ENCODE data around the gene CZIB.

Gene CZIB

DNA sequence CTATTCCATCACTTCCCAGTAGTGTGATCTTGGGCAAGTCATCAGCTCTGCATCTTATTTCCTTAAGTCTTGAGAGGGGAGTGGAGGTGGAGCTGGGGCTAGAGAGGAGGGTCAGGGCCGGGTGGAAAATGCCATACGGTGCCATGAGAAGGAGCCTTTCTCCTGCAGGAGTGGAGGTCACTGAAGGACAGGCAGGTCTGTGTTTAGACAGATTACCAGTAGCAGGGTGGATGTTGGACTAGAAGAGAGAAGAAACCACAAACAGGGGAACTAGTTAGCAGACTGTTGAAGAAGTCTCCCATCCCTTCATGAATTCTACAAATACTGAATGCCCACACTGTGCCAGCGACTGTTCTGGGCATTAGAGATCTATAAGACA, 37.7 kb downstream of the CZIB start:
- Histone ChIP-seq H3K27ac (ENCODE audit: low read length) (no peak overlapping the region), H3K9me2 (replicated peaks; ENCODE audit: insufficient read depth, low read length) (no peaks in the 10 kb centered on the region), H3K9me3 (replicated peaks; ENCODE audit: insufficient read depth, low read length) (no peaks in the 10 kb centered on the region), H3K79me2 (ENCODE audit: low read length) (no peaks in the 10 kb centered on the region), H4K20me1 (ENCODE audit: insufficient read depth, low read length) (no peaks in the 10 kb centered on the region), H3K9ac (ENCODE audit: low read length) (no peak overlapping the region), H3K4me1 (ENCODE audit: low read length) (no peaks in the 10 kb centered on the region), H3K4me3 (ENCODE audit: low read length) (no peak overlapping the region), H3K36me3 (replicated peaks; ENCODE audit: insufficient read depth, low read length) (no peaks in the 10 kb centered on the region), H2AFZ (ENCODE audit: low read length) (no peak overlapping the region), H3F3A (ENCODE audit: insufficient read depth, low read length) (no peaks in the 10 kb centered on the region), H3K27me3 (replicated peaks; ENCODE audit: insufficient read depth, low read length) (peaks cover 7% of the 10 kb centered on the region; the same call in 1 of the 2 replicates), H3K4me2 (ENCODE audit: low read depth, low read length) (no peak overlapping the region)
- no peak for DNase-seq
- TF ChIP-seq, protein P1, sequence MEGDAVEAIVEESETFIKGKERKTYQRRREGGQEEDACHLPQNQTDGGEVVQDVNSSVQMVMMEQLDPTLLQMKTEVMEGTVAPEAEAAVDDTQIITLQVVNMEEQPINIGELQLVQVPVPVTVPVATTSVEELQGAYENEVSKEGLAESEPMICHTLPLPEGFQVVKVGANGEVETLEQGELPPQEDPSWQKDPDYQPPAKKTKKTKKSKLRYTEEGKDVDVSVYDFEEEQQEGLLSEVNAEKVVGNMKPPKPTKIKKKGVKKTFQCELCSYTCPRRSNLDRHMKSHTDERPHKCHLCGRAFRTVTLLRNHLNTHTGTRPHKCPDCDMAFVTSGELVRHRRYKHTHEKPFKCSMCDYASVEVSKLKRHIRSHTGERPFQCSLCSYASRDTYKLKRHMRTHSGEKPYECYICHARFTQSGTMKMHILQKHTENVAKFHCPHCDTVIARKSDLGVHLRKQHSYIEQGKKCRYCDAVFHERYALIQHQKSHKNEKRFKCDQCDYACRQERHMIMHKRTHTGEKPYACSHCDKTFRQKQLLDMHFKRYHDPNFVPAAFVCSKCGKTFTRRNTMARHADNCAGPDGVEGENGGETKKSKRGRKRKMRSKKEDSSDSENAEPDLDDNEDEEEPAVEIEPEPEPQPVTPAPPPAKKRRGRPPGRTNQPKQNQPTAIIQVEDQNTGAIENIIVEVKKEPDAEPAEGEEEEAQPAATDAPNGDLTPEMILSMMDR (IDR thresholded peaks at IDR 0.05; ENCODE audit: low read length) = no peak
- no peak for TF ChIP-seq EZH2 (optimal IDR thresholded peaks at IDR 0.05; ENCODE audit: low read depth, low read length)
- no peak for TF ChIP-seq EZH2phosphoT487 (IDR thresholded peaks at IDR 0.05; ENCODE audit: low read length)

DNA sequence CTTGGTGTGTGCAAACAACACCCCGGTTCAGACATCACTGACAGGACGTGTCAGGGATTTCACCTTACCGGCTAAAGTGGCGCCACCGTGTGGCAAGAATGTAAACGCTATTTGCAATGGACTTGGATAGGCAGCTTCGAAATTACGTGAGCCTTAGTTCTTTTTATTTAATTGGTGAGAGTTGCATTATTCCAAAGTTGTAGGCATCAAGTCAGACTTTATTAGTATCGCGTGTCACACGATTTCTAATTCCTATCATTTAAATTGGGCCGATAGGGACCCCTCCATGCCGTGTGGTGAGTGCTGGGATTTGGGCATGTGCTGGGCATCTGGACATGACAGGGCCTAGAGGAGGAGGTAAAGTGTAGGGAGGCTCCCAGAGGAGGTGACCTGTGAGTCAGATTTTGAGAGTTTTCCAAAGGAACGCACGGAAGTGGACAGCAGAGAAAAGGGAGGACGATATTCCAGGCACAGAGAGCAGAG, 38.3 kb downstream of the CZIB start:
- no peaks in the 10 kb centered on the region for H3K36me3 ChIP-seq (replicated peaks; ENCODE audit: insufficient read depth, low read length)
- H3K27me3 ChIP-seq (replicated peaks; ENCODE audit: insufficient read depth, low read length) = peaks cover 7% of the 10 kb centered on the region; the same call in 1 of the 2 replicates
- H3K4me2 ChIP-seq (ENCODE audit: low read depth, low read length) = peak overlapping the region; percentile 45; the same call in 1 of the 2 replicates
- no peaks in the 10 kb centered on the region for H3K9me2 ChIP-seq (replicated peaks; ENCODE audit: insufficient read depth, low read length)
- no peak overlapping the region for H3K4me3 ChIP-seq (ENCODE audit: low read length)
- H3K79me2 ChIP-seq (ENCODE audit: low read length) = no peaks in the 10 kb centered on the region
- no peaks in the 10 kb centered on the region for H3K9me3 ChIP-seq (replicated peaks; ENCODE audit: insufficient read depth, low read length)
- peak; percentile 82 for DNase-seq
- peak overlapping the region; percentile 69; the same call in 1 of the 2 replicates for H2AFZ ChIP-seq (ENCODE audit: low read length)
- TF ChIP-seq, protein P1 (IDR thresholded peaks at IDR 0.05; ENCODE audit: low read length) = peak; percentile 95
- TF ChIP-seq EZH2 (optimal IDR thresholded peaks at IDR 0.05; ENCODE audit: low read depth, low read length) (no peak), EZH2phosphoT487 (IDR thresholded peaks at IDR 0.05; ENCODE audit: low read length) (no peak)
- no peaks in the 10 kb centered on the region for H4K20me1 ChIP-seq (ENCODE audit: insufficient read depth, low read length)
- no peaks in the 10 kb centered on the region for H3K4me1 ChIP-seq (ENCODE audit: low read length)
- no peaks in the 10 kb centered on the region for H3F3A ChIP-seq (ENCODE audit: insufficient read depth, low read length)
- no peak overlapping the region for H3K27ac ChIP-seq (ENCODE audit: low read length)
- no peak overlapping the region for H3K9ac ChIP-seq (ENCODE audit: low read length)

DNA sequence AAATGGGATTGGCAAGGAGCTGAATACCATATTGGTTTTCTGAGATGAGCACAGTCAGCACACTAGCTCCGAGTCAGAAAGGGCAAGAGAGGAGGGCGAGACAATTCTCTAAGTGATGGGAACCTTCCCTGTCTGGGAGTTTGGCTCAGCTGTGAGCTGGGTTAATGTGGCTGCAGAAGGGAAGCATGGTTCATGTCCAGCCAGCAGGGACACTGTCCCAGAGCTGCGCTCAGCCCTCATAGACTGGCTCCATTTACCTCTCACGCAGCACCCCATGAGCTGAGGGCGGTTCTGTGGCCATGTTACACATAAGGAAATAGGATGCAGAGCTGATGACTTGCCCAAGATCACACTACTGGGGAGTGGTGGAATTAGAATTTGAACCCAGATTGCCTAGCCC, 39.5 kb downstream of the CZIB start:
- H3K36me3 ChIP-seq (replicated peaks; ENCODE audit: insufficient read depth, low read length) = no peaks in the 10 kb centered on the region
- no peak overlapping the region for H3K27ac ChIP-seq (ENCODE audit: low read length)
- no peak overlapping the region for H3K4me2 ChIP-seq (ENCODE audit: low read depth, low read length)
- peaks cover 7% of the 10 kb centered on the region; the same call in 1 of the 2 replicates for H3K27me3 ChIP-seq (replicated peaks; ENCODE audit: insufficient read depth, low read length)
- no peaks in the 10 kb centered on the region for H3K9me3 ChIP-seq (replicated peaks; ENCODE audit: insufficient read depth, low read length)
- H3F3A ChIP-seq (ENCODE audit: insufficient read depth, low read length) = no peaks in the 10 kb centered on the region
- no peak overlapping the region for H2AFZ ChIP-seq (ENCODE audit: low read length)
- no peak overlapping the region for H3K9ac ChIP-seq (ENCODE audit: low read length)
- no peaks in the 10 kb centered on the region for H4K20me1 ChIP-seq (ENCODE audit: insufficient read depth, low read length)
- H3K9me2 ChIP-seq (replicated peaks; ENCODE audit: insufficient read depth, low read length) = no peaks in the 10 kb centered on the region
- no peak for DNase-seq
- H3K4me1 ChIP-seq (ENCODE audit: low read length) = no peaks in the 10 kb centered on the region
- H3K79me2 ChIP-seq (ENCODE audit: low read length) = no peaks in the 10 kb centered on the region
- no peak overlapping the region for H3K4me3 ChIP-seq (ENCODE audit: low read length)
- no peak for TF ChIP-seq EZH2 (optimal IDR thresholded peaks at IDR 0.05; ENCODE audit: low read depth, low read length)
- TF ChIP-seq, protein P1 (IDR thresholded peaks at IDR 0.05; ENCODE audit: low read length) = no peak
- TF ChIP-seq EZH2phosphoT487 (IDR thresholded peaks at IDR 0.05; ENCODE audit: low read length) = no peak
